HG03457 (cell line): Measurements from ENCODE around the gene TRPC4AP.

Experiments used
- ATAC-seq: cut with Tn5 transposase; IDR thresholded peaks from one replicate; pipeline ENCODE4 v1.9.1; 2021; ENCODE audit warnings: moderate number of reproducible peaks; ENCODE audit not compliant: unreplicated experiment

The TRPC4AP gene

GRCh38 chr20:34971561-34972235, 120.9 kb downstream of the TRPC4AP start:
- no peak for ATAC-seq

- ATAC-seq = no peak
These were observed 121.6 kb downstream of the TRPC4AP start for GRCh38 chr20:34970846-34971560.

DNA sequence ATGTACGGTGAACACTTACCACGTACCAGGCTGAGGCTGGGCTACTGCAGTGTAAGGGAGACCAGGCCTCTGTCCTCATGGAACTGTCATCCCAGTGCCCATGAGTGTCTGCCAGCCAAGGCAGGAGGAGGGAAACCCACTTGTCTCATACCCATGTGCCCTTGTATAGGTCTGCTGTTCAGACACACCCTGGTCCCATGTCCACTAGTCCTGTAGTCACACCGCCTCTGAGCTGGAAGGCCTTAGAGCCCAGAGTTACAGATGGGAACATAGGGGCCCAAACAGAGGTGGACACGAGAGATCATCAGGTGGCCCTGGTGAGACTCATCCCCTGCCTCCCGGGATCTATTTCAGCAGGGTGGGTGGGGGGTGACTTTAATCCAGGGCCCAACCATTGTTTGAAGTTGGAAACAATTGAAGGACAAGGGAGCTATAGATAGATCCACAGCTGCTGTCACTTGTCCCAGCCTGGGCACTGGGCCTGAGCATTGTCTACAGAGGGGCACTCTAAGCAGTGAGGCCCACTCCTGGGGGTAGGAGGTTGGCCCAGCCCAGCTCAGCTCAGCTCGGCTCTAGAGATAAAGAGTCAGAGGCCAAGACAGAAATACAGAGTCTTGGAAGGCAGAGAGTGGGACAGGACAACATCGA, 122.3 kb downstream of the TRPC4AP start:
- ATAC-seq = no peak

DNA sequence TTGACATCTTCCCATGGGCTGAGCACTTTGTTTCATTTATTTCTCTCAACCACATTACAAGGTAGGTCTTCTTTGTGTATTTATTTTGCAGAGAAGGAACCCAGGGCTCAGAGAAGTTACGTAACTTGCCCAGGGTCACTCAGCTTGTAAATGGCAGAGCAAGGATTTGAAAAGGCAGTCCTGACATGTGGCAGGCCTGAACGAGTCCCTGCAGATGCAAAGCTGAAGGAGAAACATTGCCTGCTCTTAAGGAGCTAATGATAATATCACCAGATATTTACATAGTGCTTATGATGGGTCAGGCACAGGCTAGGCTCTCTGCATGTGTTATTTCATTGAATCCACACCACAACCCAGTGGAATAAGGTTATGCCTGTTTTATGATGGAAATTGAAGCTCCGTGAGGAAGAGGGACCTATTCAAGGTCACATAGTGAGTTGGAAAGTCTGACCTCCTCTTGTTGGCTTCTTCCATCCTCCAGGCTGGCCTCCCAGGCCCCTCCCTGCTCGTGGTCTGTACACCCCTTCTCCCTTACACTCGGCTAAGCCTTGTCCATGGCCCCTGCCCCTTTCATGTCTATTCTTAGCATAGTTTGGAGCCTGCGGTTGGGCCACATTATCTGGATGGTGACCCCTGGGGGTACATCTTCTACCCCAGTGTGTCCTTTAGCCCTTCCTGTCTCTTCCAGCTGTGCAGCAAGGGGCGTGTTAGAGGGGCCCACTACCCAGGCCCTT, 124.4 kb downstream of the TRPC4AP start:
- no peak for ATAC-seq

DNA sequence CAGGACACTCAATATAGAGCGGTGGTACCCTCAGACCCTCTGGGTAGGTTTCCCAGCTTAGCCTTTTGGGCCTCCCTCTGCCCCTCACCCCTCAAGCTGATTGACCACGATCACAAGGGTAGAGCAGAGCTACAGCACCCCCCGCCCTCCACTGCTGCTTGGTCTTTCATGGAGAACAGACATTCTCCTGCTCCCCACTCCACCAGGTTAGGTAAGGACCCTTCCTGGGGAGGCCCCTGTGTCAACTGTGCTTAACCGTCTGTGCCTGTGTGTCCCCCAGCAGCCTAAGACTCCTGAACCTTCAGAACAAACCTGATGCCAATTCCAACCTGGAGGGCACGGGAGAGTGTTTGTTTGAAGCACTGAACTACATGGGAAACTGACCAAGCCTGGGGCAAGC, 125.2 kb downstream of the TRPC4AP start:
- ATAC-seq = no peak

GRCh38 chr20:34965051-34965450, 127.6 kb downstream of the TRPC4AP start:
- no peak for ATAC-seq

DNA sequence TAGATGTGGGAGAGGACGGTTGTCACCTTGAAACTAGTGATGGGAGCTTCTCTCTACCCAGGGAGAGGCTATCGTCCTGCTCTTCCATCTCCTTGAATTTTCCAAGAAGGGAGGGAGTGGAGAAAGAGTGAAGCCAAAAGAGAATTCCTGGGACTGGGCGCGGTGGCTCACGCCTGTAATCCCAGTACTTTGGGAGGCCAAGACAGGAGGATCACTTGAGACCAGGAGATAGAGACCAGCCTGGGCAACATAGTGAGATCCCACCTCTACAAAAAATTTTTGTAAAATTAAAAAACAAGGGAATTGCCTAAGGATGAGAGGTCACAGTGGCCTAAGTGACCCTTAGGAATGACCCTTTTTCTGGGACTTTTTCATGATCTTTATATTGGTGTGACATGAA, 128.1 kb downstream of the TRPC4AP start:
- ATAC-seq = no peak

DNA sequence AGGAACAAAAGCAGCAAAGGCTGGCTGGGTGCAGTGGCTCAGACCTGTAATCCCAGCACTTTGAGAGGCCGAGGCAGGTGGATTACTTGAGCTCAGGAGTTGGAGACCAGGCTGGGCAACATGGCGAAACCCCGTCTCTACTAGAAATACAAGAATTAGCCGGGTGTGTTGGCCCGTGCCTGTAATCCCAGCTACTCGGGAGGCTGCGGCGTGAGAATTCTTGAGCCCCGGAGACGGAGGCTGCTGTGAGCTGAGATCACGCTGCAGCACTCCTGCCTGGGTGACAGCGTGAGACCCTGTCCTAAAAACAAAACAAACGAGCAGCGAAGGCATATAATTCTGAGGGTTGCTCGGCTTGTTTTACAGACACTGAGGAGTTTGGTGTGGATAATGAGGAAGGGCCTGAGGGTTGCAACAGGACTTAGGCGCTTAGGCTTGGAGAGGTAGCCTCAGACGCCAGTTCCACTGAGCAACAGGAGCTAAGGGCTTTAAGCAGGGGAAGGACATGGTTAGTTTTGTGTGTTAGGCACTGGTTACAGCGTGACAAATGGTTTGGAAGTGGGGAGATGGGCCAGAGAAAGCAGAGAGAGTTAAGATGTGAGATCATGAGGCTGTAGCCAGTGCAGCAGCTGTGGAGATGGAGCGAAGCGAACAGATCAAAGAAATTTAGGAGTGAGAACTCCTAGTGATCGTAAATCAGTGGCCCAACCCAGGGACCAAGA, 135.7 kb downstream of the TRPC4AP start:
- ATAC-seq = no peak

DNA sequence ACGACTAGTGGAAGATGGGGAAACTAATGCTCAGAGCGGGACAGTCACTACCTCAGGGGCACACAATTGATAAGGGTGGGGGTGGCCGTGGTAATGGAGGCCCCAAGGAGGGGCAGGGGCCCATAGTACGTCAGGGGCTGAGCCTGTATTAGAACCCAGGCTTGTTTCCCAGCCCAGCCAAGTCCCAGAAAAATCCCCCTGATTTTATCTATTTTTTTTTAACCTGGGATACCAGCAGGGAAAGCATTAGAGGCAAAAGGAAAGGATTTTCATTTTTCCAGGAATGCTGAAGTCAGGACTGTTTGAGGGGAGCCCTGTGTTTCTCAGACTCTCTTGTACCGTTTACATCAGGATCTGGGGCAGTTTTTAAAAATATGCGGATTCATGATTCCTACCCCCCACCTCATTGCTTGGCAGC, 136.6 kb downstream of the TRPC4AP start:
- no peak for ATAC-seq

- peak; percentile 67 for ATAC-seq
These were observed 137.2 kb downstream of the TRPC4AP start, which contains the start of the genes GSS and MYH7B for GRCh38 chr20:34955231-34956040. Gene GSS (minus strand): TSS chr20:34955806. CDS start chr20:34951852, 3,954 bp downstream. Gene MYH7B (plus strand): TSS chr20:34955868. CDS start chr20:34978006, 22,138 bp downstream.

DNA sequence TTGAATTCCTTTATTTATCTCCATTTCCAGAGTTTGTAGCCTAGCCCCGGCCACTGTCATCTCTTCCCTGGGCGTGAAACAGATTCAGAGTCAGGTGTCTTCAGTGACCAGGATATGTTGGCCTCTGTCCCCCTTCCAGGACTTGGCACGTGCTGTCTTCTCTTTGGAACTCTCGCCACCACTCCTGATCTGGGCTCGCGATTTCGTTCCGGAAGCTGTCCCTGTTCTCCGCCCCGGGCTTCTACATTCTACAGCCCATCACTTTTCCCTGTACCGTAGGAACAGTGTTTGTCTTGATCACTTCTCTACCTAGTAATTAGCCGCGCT, 137.7 kb downstream of the TRPC4AP start:
- peak; percentile 7 for ATAC-seq

- no peak for ATAC-seq
These were observed 138.6 kb downstream of the TRPC4AP start for GRCh38 chr20:34953960-34954359.

DNA sequence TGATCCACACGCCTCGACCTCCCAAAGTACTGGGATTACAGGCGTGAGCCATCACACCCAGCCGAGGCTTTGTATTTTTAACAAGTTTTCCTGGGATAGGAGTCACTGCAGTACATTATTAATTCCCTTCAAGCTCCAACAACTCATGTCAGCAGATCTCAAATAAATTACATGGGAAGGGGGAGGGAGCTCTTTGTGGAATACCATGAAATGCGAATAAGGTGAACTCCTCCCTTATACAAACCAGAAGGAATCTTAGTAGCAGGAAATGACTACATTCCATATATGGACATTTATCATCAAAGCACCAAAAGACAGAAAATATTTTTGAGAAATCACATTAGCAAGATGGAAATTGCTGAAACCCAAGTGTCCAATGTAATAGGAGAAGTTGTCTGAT, 139.9 kb downstream of the TRPC4AP start:
- no peak for ATAC-seq
